Stromal cell of bone marrow (primary cell): ENCODE measurements around the gene PVRIG.
"Not testable (repeated sequence)": the region's sequence is repeated elsewhere in the genome, so short reads cannot be mapped to it uniquely, and the experiment has no call there.

Experiments
- DNase-seq: peaks from one replicate; pipeline ENCODE4 v3.0.0-alpha.2; 2012; ENCODE audit warnings: low read depth

PVRIG gene

GRCh38 chr7:100195222-100195621, 24.5 kb upstream of the PVRIG start:
- DNase-seq, result no peak

GRCh38 chr7:100195901-100196322, 23.8 kb upstream of the PVRIG start:
- not testable (repeated sequence) for DNase-seq

DNA sequence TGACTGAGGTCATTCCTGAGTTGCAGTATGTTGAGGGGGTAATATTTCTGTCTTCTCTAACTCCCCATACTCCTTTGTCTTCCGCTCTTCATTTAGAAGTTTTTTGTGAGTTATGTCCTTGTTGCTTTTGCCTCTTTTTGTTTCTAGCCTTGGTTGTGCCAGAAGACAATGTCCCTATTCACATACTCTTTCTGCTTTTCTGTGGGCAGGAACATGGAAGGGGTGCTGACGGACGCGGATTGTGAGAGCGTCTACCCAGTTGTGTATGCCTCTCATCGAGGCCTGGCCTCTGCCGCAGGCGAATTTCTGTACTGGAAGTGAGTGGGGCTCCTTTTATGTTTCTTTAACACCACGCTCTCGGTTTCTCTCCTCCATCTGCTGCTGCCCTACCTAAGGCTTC, 21.5 kb upstream of the PVRIG start:
- no peak for DNase-seq

DNA sequence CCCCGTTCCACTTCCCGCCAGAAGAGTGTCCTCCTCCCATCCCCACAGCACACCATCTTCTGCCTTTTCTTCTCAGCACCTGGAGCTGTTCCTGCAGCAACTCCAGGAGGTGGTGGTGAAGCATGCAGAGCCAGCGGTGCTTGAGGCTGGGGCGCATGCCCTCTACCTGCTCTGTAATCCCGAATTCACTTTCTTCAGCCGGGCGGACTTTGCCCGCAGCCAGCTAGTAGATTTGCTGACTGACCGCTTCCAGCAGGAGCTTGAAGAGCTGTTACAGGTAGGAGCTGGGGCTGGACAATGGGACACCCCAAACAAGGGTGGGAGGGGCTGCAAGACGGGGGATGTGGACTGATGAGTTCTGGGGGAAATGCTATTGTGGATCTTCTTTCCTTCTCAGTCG, 19.1 kb upstream of the PVRIG start:
- DNase-seq, result no peak

DNA sequence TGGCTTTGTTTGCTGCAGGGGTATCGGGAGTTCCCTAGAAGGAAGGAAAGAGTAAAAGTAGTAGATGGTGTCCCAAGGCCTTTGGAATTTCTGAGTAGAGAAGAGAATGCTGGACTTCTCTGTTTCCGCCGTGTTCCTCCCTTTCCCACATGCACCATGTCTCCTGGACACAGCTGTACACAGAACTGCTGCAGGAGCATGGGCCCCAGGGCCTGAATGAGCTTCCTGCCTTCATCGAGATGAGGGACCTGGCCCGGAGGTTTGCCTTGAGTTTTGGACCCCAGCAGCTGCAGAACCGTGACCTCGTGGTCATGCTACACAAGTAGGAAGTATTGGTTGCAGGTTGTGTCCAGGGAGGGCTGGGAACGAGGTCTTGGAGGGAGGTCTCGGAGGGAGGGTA, 15.3 kb upstream of the PVRIG start:
- no peak for DNase-seq

GRCh38 chr7:100208911-100209408, 10.8 kb upstream of the PVRIG start:
- no peak for DNase-seq

DNA sequence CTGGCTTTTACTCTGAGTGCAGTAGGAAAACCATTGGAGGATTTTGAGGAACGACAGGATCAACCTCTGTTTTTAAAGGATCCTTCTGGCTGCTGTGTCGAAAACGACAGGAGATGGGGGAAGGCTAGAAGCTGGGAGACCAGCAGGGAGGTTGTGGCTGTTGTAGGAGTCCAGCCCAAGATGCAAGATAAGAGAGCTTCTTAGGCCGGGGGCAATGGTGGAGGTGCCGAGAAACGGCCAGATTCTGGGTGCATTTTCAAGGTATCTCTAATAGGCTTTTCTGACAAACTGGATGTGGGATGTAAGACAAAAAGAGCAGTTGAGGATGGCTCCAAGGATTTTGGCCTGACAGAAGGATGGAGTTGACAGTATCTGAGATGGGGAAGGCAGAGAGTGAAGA, 10.3 kb upstream of the PVRIG start:
- DNase-seq, result no peak

DNA sequence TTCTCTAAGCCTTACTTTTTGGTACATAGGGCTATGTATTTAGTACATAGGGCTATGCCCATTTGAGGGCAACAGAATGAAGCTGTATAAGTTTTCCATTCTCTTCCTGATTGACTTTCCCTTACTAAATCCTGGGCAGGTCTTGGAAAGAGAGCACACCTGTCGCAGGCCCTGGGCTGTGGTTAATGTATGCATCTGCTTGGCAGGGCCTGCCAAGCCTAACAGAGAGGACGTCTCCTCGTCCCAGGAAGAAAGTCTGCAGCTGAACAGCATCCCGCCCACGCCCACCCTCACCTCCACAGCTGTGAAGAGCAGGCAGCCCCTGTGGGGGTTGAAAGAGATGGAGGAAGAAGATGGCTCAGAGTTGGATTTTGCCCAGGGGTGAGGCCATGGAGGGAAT, 8.9 kb upstream of the PVRIG start:
- no peak for DNase-seq

GRCh38 chr7:100211342-100211780, 8.4 kb upstream of the PVRIG start:
- no peak for DNase-seq

DNA sequence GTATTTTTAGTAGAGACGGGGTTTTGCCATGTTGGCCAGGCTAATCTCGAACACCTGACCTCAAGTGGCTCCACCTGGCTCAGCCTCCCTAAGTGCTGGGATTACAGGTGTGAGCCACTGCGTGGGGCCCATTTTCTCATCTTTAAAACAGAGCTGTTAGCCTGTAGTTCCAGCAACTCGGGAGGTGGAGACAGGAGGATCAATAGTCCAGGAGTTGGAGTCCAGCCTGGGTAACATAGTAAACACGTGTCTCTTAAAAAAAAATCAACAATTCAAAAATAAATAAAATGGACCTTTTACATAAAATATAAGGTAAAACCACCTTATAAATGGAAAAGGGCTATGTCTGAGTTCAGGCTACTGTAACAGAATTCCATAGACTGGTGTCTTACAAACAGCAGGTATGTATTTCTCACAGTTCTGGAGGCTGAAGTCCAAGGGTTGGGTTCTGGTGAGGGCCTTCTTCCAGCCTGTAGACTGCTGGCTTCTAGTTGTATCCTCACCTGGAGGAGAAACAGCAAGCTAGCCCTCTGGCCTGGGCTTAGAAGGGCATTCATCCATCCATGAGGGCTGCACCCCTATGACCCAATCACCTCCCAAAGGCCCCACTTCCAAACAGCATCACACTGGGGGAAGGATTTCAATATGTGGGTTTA, 7.0 kb upstream of the PVRIG start:
- no peak for DNase-seq

- no peak for DNase-seq
Measured at GRCh38 chr7:100213672-100214071, 6.1 kb upstream of the PVRIG start.

- not testable (repeated sequence) for DNase-seq
Measured at GRCh38 chr7:100214356-100214755, 5.4 kb upstream of the PVRIG start.

DNA sequence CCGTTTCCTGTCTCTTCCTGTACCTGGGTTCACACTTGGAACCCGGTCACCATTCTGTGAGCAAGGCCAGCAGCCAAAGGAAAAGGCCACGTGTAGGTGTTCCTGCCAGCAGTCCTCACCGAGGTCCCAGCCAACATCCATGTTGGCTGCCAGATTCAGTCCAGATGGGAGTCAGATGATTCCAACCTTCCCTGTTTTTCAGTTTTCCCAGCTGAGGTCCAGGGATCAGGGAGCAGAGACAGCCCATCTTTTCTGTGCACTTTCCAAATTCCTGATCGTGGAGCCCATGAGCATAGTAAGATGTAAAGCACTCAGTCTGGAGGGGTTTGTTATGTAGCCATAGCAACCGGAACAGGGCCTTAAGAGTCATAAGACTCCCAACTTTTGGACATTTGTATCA, 3.9 kb upstream of the PVRIG start:
- DNase-seq, result peak; percentile 15

DNA sequence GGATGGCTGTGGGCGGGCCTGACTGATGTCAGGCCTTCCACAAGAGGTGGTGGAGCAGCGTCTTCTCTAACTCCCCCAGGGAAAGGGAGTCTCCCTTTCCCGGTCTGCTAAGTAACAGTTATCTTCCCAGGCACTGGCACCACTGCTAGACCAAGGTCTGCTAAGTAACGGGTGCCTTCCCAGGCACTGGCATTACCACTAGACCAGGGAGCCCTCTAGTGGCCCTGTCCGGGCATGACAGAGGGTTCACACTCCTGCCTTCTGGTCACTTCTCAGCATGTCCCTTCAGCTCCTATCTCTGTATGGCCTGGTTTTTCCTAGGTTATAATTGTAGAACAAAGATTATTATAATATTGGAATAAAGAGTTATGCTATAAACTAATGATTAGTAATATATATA, 1.8 kb upstream of the PVRIG start:
- DNase-seq, result peak; percentile 11

GRCh38 chr7:100219271-100219737, 445 bp upstream of the PVRIG start:
- no peak for DNase-seq

DNA sequence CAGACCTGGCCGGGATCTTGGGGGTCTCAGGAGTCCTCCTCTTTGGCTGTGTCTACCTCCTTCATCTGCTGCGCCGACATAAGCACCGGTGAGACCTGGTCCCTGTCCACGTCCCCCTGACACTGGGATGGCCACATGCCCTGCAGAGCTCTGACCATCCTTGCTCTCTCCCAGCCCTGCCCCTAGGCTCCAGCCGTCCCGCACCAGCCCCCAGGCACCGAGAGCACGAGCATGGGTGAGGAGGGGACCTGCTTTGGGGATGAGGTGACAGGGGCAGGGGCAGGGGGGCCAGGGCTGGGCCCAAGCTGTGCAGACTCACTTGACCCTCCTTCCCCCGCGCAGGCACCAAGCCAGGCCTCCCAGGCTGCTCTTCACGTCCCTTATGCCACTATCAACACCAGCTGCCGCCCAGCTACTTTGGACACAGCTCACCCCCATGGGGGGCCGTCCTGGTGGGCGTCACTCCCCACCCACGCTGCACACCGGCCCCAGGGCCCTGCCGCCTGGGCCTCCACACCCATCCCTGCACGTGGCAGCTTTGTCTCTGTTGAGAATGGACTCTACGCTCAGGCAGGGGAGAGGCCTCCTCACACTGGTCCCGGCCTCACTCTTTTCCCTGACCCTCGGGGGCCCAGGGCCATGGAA, 959 bp downstream of the PVRIG start:
- DNase-seq, result no peak

GRCh38 chr7:100221231-100221718, 1.5 kb downstream of the PVRIG start:
- DNase-seq, result no peak

DNA sequence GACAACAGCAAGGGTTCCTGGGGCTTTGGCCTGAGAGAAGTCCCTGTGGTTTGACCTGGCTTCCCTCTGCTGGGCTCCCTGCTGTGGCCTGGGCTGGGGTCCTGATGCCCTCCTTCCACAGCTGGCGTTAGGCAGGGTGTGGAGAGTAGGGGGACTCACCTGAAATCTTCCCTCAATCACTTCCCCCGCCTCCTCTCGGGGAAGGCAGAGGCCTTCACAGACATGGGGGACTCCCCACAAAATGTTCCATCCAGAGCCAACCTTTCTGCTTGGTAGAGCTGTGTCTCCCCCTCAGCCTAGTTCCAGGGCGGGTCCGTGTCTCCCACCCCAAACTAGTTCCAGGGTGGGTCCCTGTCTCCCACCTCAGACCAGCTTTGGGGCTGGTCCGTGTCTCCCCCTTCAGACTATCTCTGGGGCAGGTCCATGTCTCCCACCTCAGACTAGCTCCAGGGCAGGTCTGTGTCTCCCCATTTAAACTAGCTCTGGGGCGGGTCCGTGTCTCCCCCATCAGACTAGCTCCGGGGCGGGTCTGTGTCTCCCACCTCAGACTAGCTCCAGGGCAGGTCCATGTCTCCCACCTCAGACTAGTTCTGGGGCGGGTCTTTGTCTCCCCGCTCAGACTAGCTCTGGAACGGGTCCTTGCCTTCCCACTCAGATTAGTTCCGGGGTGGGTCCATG, 2.2 kb downstream of the PVRIG start:
- no peak for DNase-seq

GRCh38 chr7:100222445-100223132, 2.8 kb downstream of the PVRIG start:
- no peak for DNase-seq

DNA sequence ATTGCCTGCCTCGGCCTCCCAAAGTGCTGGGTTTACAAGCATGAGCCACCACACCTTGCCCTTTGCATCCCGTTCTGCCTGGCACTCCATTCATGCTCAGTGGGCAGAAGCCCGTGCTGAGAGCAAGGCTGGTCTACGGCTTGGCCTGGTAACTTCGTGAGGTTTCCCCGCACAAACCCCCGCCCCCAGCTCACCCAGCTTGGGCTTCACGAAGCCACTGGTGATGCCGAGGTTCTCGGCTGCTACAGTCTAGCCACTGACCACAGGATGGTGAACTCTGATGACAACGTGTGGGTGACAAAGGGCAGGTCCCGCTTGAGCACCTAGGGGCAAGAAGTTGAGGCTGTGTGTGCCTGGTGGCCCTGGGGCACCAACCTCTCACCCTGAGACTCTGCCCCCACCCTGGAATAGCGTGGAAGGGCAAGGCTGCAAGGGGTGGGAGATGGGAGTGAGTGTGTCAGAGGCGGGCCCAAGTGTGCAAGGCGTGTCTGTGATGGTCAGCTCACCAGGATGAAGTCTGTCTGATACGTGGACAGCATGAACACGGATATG, 3.7 kb downstream of the PVRIG start:
- DNase-seq, result not testable (repeated sequence)

DNA sequence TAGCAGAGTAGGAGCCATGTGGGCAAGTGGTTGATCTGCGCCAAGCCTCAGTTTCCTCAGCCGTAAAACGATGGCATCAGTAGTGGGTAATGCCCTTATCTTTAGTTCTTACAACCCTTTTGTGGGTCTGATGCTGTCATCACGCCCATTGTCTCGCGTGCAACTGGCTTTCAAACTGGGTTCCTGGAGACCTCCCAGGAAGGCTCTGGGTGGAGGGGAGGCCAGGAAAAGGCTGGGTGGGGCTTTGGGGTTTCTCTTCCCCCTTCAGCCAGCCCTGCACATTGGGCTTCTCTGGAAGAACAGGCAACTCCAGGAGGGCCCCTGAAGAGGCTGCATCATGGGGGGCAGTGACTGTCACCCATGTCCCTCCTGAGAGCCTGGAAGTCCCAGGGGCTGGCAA, 5.1 kb downstream of the PVRIG start:
- not testable (repeated sequence) for DNase-seq
